Hepatocyte (in vitro differentiated cells): ENCODE data around the gene MARCHF3.

Experiments
- EZH2 ChIP-seq: fragments of 200-600 bp; sonication (generic); IDR thresholded peaks from 2 replicates; pipeline ENCODE4 v1.6.1; 2016; ENCODE audit warnings: antibody characterized with exemption, mild to moderate bottlenecking, borderline replicate concordance
- EZH2phosphoT487 ChIP-seq: fragments of 200-600 bp; sonication (generic); IDR thresholded peaks from one replicate; pipeline ENCODE4 v1.6.1; 2018; ENCODE audit warnings: antibody characterized with exemption, mild to moderate bottlenecking, low read depth, moderate library complexity; ENCODE audit not compliant: unreplicated experiment, severe bottlenecking
- TF ChIP-seq, protein P1 (sequence below): fragments of 200-600 bp; sonication (generic); IDR thresholded peaks from 2 replicates; pipeline ENCODE4 v1.5.1; 2016; ENCODE audit warnings: antibody characterized with exemption, mild to moderate bottlenecking; ENCODE audit not compliant: poor library complexity

DNA sequence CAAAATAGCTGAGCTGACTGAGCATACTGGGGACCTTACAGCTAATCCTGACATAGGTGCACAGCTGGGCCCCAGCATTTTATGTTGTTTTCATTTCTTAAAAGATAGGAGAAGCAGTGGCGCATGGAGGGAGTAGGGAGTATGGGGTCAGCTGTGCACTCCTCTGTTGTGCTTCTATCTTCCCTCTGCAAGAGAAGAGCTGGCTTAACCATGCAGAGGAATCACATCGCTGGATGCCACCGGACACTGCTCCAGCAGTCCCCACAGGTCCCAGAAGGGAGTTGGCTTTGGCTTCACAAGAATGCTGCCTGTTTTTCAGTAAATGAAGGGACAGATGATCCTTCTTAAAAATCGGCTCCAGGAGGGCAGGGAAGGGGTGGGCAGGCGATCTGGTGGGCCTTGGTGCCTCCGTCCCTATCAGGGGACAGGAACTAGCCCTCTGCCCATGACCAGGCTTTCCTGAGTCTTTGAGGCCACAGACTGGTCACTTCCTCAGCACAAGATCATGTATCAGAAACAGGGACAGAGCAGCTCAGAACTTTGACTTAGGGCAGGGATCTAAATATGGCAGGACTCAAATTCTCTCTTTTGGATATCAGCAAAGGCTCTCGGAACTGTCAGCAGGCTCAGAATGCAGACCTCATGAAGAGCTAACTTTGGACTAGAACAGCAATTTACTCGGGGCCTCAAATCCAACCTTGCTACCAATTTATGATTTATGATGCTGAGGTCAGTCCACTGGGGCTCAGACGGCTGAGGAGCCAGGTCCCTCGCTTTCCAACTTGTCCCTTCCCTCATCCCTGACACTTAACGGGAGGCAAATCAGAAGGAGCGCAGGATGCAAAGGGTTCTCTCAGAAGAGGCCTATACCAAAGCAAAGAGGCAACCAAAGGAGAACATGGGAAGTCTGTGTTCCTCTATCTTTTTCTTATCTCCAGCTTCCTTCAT, 47.2 kb downstream of the MARCHF3 start:
- no peak for TF ChIP-seq EZH2
- TF ChIP-seq, protein P1, sequence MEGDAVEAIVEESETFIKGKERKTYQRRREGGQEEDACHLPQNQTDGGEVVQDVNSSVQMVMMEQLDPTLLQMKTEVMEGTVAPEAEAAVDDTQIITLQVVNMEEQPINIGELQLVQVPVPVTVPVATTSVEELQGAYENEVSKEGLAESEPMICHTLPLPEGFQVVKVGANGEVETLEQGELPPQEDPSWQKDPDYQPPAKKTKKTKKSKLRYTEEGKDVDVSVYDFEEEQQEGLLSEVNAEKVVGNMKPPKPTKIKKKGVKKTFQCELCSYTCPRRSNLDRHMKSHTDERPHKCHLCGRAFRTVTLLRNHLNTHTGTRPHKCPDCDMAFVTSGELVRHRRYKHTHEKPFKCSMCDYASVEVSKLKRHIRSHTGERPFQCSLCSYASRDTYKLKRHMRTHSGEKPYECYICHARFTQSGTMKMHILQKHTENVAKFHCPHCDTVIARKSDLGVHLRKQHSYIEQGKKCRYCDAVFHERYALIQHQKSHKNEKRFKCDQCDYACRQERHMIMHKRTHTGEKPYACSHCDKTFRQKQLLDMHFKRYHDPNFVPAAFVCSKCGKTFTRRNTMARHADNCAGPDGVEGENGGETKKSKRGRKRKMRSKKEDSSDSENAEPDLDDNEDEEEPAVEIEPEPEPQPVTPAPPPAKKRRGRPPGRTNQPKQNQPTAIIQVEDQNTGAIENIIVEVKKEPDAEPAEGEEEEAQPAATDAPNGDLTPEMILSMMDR = no peak
- TF ChIP-seq EZH2phosphoT487 = no peak
